Measurements from ENCODE around the gene SAMM50.

SAMM50 gene

GRCh38 chr22:44032126-44032730 lies 77.0 kb downstream of the SAMM50 start:
- no peak for DNase-seq

GRCh38 chr22:44033287-44033686 lies 78.0 kb downstream of the SAMM50 start:
- DNase-seq = no peak

GRCh38 chr22:44033694-44034093 lies 78.5 kb downstream of the SAMM50 start:
- DNase-seq = no peak

DNA sequence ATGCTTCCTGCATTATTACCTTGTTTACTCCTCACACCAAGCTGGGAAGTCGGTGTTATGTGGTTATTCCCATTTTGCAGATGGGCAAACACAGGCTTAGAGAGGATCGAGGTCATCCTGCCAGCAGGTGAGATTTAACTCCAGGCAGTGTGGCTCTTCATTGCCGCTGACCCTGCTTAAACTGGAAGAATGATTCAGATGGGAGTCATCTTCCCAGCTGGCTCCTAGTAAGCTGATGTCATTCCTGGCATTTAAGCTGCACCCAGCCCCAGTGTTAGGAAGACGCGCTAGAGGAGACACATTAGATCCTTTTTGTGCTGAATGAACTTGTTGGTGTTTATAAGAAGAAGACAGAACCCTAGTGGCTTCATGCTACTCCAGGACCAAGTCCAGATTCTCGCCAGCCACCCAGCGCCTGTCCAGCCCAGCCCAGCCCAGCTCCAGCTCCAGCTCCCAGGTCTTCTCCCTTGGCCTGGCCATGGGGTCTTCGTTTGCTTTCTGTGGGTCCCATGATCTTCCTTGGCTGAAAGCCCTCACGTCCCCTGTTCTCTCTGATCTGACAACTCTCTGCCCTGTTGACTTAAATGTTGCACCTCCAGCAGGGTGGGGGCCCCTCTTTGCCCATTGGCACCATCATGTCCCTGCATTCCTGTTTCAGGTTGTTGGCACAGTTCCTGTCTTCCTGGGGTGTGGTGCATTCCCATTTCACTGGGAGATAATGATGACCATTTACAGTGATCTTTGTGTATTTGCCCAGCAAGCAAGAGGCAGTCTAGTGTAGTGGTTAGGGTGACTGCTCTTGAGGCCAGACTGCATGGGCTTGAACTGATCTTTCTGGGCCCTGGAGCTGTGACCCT lies 82.5 kb downstream of the SAMM50 start:
- DNase-seq = no peak

- no peak for DNase-seq
Measured at GRCh38 chr22:44039566-44040171, 84.4 kb downstream of the SAMM50 start.

DNA sequence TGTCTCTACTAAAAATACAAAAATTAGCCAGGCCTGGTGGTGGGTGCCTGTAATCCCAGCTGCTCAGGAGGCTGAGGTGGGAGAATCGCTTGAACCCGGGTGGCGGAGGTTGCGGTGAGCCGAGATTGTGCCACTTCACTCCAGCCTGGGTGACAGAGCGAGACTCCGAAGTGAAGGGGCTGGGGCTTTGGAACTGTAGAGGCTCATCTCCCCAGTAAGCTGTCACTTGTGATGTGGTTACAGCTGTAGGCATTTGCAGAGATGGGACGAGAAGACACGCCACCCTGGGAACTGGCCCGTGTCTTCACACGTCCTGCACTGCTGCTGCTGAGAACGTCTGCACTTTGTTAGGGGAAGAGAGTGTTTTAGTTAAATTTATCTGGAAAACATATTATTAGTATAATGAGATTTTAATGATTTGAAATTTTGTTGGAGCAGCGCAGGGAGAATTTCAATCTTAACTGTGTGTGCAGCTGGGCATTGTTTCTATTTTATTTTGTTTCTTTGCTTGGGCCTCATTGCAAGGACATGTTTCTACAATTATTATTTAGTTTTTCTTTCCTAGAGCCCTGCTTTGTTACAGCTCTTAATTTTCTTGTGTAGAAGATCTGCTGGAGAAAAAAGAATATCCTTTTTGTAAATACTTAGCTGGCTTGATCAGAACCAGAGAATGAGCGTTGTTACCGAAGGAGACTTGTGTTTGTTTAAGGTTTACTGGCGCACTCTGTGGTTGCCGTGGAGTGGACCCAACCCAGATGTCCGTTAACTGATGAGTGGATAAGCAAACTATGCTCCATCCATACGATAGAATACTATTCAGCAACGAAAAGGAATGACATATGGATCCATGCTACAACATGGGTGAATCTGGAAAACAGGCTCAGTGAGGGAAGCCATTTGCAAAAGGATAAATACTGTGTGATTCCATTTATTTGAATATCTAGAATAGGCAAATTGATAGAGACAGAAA lies 87.3 kb downstream of the SAMM50 start:
- no peak for DNase-seq

DNA sequence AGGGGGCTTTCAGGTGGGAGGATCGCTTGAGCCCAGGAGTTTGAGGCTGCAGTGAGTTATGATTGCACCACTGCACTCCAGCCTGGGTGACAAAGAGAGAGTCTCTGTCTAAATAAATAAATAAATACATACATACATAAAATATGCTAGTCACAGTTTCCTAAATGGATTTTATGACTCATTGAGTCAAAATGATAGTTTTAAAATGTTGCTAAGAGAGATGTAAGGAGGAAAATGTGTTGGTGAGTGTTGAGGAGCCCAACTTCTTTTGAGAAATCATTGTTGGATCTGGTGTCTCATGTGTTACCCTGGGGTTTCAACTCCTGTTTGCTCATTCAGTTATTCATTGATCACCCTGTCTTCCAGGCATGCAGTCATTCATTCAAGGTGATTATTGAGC lies 89.9 kb downstream of the SAMM50 start:
- no peak for DNase-seq
